ENCODE data around the gene ZNF236. TPM values are rescaled to one million over a fixed set of nuclear protein-coding genes. Genes with fewer than 3 reads are reported as not detected.

Gene ZNF236
- total RNA-seq, 1 experiment from 2014 or later: 14.9 TPM

- H3K27me3 ChIP-seq (replicated peaks; ENCODE audit: control insufficient read depth, insufficient read depth, low read length): no peaks in the 10 kb centered on the region
- no peaks in the 10 kb centered on the region for H3K4me1 Mint-ChIP-seq (ENCODE audit: low read depth, unreplicated experiment)
- no peaks in the 10 kb centered on the region for H3K27me3 Mint-ChIP-seq (ENCODE audit: insufficient read depth, unreplicated experiment)
- H3K27ac Mint-ChIP-seq (ENCODE audit: unreplicated experiment): no peak overlapping the region
- no peak for TF ChIP-seq CTCF (IDR thresholded peaks at IDR 0.05; ENCODE audit: insufficient read depth in 1 of 2, low read depth in 1 of 2, low read length in 1 of 2, severe bottlenecking in 1 of 2, unreplicated experiment in 1 of 2)
- no peaks in the 10 kb centered on the region for H3K36me3 ChIP-seq (ENCODE audit: control insufficient read depth, insufficient read depth, low read length)
- no peak for DNase-seq
- intact Hi-C loops (cut with micrococcal nuclease; ENCODE audit: unreplicated experiment): no loop called here
- H3K9me3 ChIP-seq: no peaks in the 10 kb centered on the region
- no peaks in the 10 kb centered on the region for H3K4me1 ChIP-seq
- ChIA-PET CTCF (no interaction called here), POLR2A (no interaction called here)
- H3K36me3 Mint-ChIP-seq (ENCODE audit: insufficient read depth, unreplicated experiment): peaks cover 10% of the 10 kb centered on the region
- no peaks in the 10 kb centered on the region for H3K9me3 Mint-ChIP-seq (ENCODE audit: unreplicated experiment)
- H3K4me3 Mint-ChIP-seq (ENCODE audit: unreplicated experiment): no peak overlapping the region
- no TSS peak for BruUV-seq (replicated peaks)
- H3K4me3 ChIP-seq (ENCODE audit: low read depth, low read length): no peak overlapping the region
Observed at GRCh38 chr18:76956648-76957047, 134.3 kb downstream of the ZNF236 start.

DNA sequence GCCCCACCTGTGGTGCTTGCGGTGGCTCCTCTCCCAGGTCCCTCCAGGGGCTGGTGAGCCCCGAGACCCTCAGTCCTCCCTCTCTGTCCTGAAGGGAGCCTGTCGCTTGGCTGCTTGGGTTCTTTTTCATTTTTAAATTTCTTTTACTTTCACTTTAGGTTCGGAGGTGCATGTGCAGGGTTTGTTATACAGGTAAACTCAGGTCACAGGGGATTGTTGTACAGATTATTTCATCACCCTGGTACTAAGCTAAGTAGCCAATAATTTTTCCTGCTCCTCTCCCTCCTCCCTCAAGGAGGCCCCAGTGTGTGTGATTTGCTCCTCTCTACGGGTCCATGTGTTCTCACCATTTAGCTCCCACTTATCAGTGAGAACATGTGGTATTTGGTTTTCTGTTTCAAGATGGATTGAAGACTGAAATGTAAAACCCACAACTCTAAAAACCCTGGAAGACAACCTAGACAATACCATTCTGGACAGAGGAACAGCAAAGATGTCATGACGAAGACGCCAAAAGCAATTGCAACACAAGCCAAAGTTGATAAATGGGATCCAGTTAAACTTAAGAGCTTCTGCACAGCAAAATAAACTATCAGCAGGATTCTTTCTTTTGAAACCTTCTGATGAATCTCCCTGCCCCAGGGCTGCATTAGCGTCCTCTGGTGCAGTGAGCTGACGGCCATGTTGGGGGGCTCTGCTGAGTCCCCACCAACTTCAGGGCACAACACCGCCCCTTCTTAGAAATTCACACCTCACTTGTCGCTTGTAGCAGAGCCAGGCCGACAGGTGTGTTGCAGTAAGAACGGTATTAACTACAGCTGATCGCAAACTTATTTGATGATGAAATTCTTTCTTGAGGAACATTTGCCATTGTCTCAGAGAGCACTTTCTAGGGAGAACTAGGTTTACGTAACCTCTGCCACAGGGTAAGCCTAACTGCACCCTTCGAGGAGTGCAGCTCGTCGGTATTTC lies 135.3 kb downstream of the ZNF236 start:
- no peak overlapping the region for H3K27ac Mint-ChIP-seq (ENCODE audit: unreplicated experiment)

More for the DNA sequence above, 135.3 kb downstream of the ZNF236 start:
- no peaks in the 10 kb centered on the region for H3K9me3 Mint-ChIP-seq (ENCODE audit: unreplicated experiment)
- no peaks in the 10 kb centered on the region for H3K36me3 ChIP-seq (ENCODE audit: control insufficient read depth, insufficient read depth, low read length)
- H3K9me3 ChIP-seq: no peaks in the 10 kb centered on the region
- H3K4me3 Mint-ChIP-seq (ENCODE audit: unreplicated experiment): no peak overlapping the region
- H3K4me1 Mint-ChIP-seq (ENCODE audit: low read depth, unreplicated experiment): no peaks in the 10 kb centered on the region
- no peaks in the 10 kb centered on the region for H3K27me3 Mint-ChIP-seq (ENCODE audit: insufficient read depth, unreplicated experiment)
- H3K36me3 Mint-ChIP-seq (ENCODE audit: insufficient read depth, unreplicated experiment): peaks cover 10% of the 10 kb centered on the region
- ChIA-PET POLR2A (no interaction called here), CTCF (no interaction called here)
- DNase-seq: no peak
- H3K4me1 ChIP-seq: no peaks in the 10 kb centered on the region
- no peaks in the 10 kb centered on the region for H3K27me3 ChIP-seq (replicated peaks; ENCODE audit: control insufficient read depth, insufficient read depth, low read length)
- no peak overlapping the region for H3K4me3 ChIP-seq (ENCODE audit: low read depth, low read length)
- intact Hi-C loops (cut with micrococcal nuclease; ENCODE audit: unreplicated experiment): no loop called here
- no peak for TF ChIP-seq CTCF (IDR thresholded peaks at IDR 0.05; ENCODE audit: insufficient read depth in 1 of 2, low read depth in 1 of 2, low read length in 1 of 2, severe bottlenecking in 1 of 2, unreplicated experiment in 1 of 2)
- BruUV-seq (replicated peaks): no TSS peak
